Measurements from ENCODE around the gene OR2T6.
"Not testable (repeated sequence)": the region's sequence is repeated elsewhere in the genome, so short reads cannot be mapped to it uniquely, and the experiment has no call there.

OR2T6 gene

GRCh38 chr1:248375446-248375845 is at the start of gene OR2T6:
TSS of gene OR2T6 (plus strand) at chr1:248375746. CDS start at chr1:248387609, 11,863 bp downstream.
- no peak for DNase-seq

GRCh38 chr1:248343451-248343850 is 32.1 kb upstream of the OR2T6 start:
- DNase-seq, result no peak

GRCh38 chr1:248348475-248348874 is 27.1 kb upstream of the OR2T6 start, which contains the start of gene OR14C36:
TSS of gene OR14C36 (plus strand) at chr1:248348775. CDS start at chr1:248348775, 0 bp downstream.
- no peak for DNase-seq

GRCh38 chr1:248359415-248359814 is 16.1 kb upstream of the OR2T6 start:
- no peak for DNase-seq

- DNase-seq, result no peak
These were observed 14.3 kb upstream of the OR2T6 start, which contains the start of gene OR2T4 for GRCh38 chr1:248361121-248361715. TSS of gene OR2T4 (plus strand) at chr1:248361665. CDS start at chr1:248361665, 0 bp downstream.

- no peak for DNase-seq
These were observed 8.9 kb upstream of the OR2T6 start for GRCh38 chr1:248366609-248367008.

GRCh38 chr1:248372394-248372793 is 3.2 kb upstream of the OR2T6 start:
- DNase-seq, result no peak

- no peak for DNase-seq
These were observed 1.8 kb upstream of the OR2T6 start for GRCh38 chr1:248373761-248374160.

- DNase-seq, result no peak
These were observed 1.4 kb downstream of the OR2T6 start for GRCh38 chr1:248376916-248377315.

- no peak for DNase-seq
These were observed 5.3 kb downstream of the OR2T6 start for GRCh38 chr1:248380854-248381253.

GRCh38 chr1:248388426-248388825 is 12.9 kb downstream of the OR2T6 start:
- DNase-seq, result no peak

GRCh38 chr1:248393050-248393449 is 17.5 kb downstream of the OR2T6 start:
- DNase-seq, result no peak

GRCh38 chr1:248402748-248403147 is 27.2 kb downstream of the OR2T6 start, which contains the start of gene OR2T1:
TSS of gene OR2T1 (plus strand) at chr1:248403048. CDS start at chr1:248406148, 3,100 bp downstream.
- no peak for DNase-seq

GRCh38 chr1:248404024-248404423 is 28.5 kb downstream of the OR2T6 start:
- DNase-seq, result no peak

- DNase-seq, result no peak
These were observed 31.5 kb downstream of the OR2T6 start for GRCh38 chr1:248406721-248407692.

GRCh38 chr1:248416226-248416625 is 40.7 kb downstream of the OR2T6 start:
- DNase-seq, result no peak

GRCh38 chr1:248417854-248418253 is 42.3 kb downstream of the OR2T6 start:
- DNase-seq, result no peak

GRCh38 chr1:248421384-248421783 is 45.8 kb downstream of the OR2T6 start:
- DNase-seq, result no peak

- not testable (repeated sequence) for DNase-seq
These were observed 52.1 kb downstream of the OR2T6 start for GRCh38 chr1:248427526-248428191.

GRCh38 chr1:248428192-248428533 is 52.6 kb downstream of the OR2T6 start:
- DNase-seq, result not testable (repeated sequence)

GRCh38 chr1:248431683-248432082 is 56.1 kb downstream of the OR2T6 start:
- DNase-seq, result not testable (repeated sequence)

GRCh38 chr1:248432201-248432600 is 56.7 kb downstream of the OR2T6 start:
- not testable (repeated sequence) for DNase-seq

GRCh38 chr1:248433811-248434415 is 58.4 kb downstream of the OR2T6 start:
- DNase-seq, result not testable (repeated sequence)
